Bronchial epithelial cell (primary cell): Measurements from ENCODE around the gene NELL1. TPM values are rescaled to one million over a fixed set of nuclear protein-coding genes. Genes with fewer than 3 reads are reported as not detected.

Source experiments
- DNase-seq: peaks from one replicate; pipeline ENCODE4 v3.0.0-alpha.2; 2010; ENCODE audit warnings: low read depth
- FAIRE-seq: peaks from 2 replicates; lab custom pipeline; 2011; peaks lifted over from hg19 to GRCh38; lab: Jason Lieb, UNC
- H3K27me3 ChIP-seq: 2 replicates; pipeline ENCODE4 v1.5.1; 2011; ENCODE audit warnings: low read length; ENCODE audit not compliant: control insufficient read depth, insufficient read depth
- H3K36me3 ChIP-seq: 2 replicates; pipeline ENCODE4 v1.5.1; 2011; ENCODE audit warnings: low read length; ENCODE audit not compliant: control insufficient read depth, insufficient read depth
- H3K4me3 ChIP-seq: 2 replicates; pipeline ENCODE4 v1.5.1; 2011; ENCODE audit warnings: mild to moderate bottlenecking, low read depth, low read length, control low read depth
- CTCF ChIP-seq: IDR thresholded peaks from 2 replicates; pipeline ENCODE4 v1.5.1; 2011; ENCODE audit warnings: mild to moderate bottlenecking, moderate library complexity, low read length, control low read depth, inconsistent platforms; ENCODE audit not compliant: insufficient read depth, severe bottlenecking
- total RNA-seq: library from RNA; depleted of rRNA; stranded (reverse); fragments of >200 nt; gene quantifications from 2 replicates; pipeline ENCODE4 v1.2.1, GENCODE V29; 2014

Gene NELL1
- total RNA-seq, 1 donor from 2014 or later, result not detected

GRCh38 chr11:21446939-21447590, 777.7 kb downstream of the NELL1 start:
- TF ChIP-seq CTCF, result no peak
- no peaks in the 10 kb centered on the region for H3K27me3 ChIP-seq
- DNase-seq (peak; percentile 41), FAIRE-seq (peak; percentile 32)
- H3K4me3 ChIP-seq, result no peak overlapping the region
- no peaks in the 10 kb centered on the region for H3K36me3 ChIP-seq

GRCh38 chr11:21447871-21448270, 778.5 kb downstream of the NELL1 start:
- TF ChIP-seq CTCF, result no peak
- H3K27me3 ChIP-seq, result no peaks in the 10 kb centered on the region
- H3K4me3 ChIP-seq, result no peak overlapping the region
- FAIRE-seq (no peak), DNase-seq (no peak)
- no peaks in the 10 kb centered on the region for H3K36me3 ChIP-seq

- no peak for FAIRE-seq
- Histone ChIP-seq H3K4me3 (no peak overlapping the region), H3K27me3 (no peaks in the 10 kb centered on the region), H3K36me3 (no peaks in the 10 kb centered on the region)
- no peak for TF ChIP-seq CTCF
- DNase-seq, result no peak
Measured at GRCh38 chr11:21456186-21456585, 786.8 kb downstream of the NELL1 start.

- TF ChIP-seq CTCF, result no peak
- peak; percentile 70 for DNase-seq
- no peak overlapping the region for H3K4me3 ChIP-seq
- H3K27me3 ChIP-seq, result no peaks in the 10 kb centered on the region
- no peak for FAIRE-seq
- H3K36me3 ChIP-seq, result no peaks in the 10 kb centered on the region
Measured at GRCh38 chr11:21460082-21460481, 790.7 kb downstream of the NELL1 start.

GRCh38 chr11:21461701-21462100, 792.3 kb downstream of the NELL1 start:
- no peak for DNase-seq
- FAIRE-seq, result no peak
- Histone ChIP-seq H3K36me3 (no peaks in the 10 kb centered on the region), H3K27me3 (no peaks in the 10 kb centered on the region), H3K4me3 (no peak overlapping the region)
- TF ChIP-seq CTCF, result no peak
